GM13977 (cell line): ENCODE data around the gene LAMB4.

Experiments
- DNase-seq: peaks from one replicate; pipeline ENCODE4 v3.0.0; 2012; ENCODE audit warnings: low spot score
- CTCF ChIP-seq: IDR thresholded peaks from 2 replicates; pipeline ENCODE4 v1.5.1; 2012; ENCODE audit warnings: mild to moderate bottlenecking, control low read depth; ENCODE audit not compliant: insufficient read depth; ENCODE audit errors: extremely low read depth, missing control alignments
- in situ Hi-C: fragments of 300-500 bp; cut with MboI; formaldehyde crosslinking; loops from one replicate; pipeline ENCODE4 v1.12.0; 2022; ENCODE audit warnings: low sequenced_read_pairs, low pct_unique_long_range_greater_than_20kb, mixed read lengths, inconsistent platforms; ENCODE audit not compliant: unreplicated experiment

Gene LAMB4

GRCh38 chr7:108096996-108097395 lies 33.2 kb downstream of the LAMB4 start:
- DNase-seq: no peak
- TF ChIP-seq CTCF: no peak
- in situ Hi-C loops: no loop called here

GRCh38 chr7:108094933-108095710 lies 35.0 kb downstream of the LAMB4 start:
- in situ Hi-C loops: no loop called here
- DNase-seq: no peak
- no peak for TF ChIP-seq CTCF

- no peak for DNase-seq
- in situ Hi-C loops: no loop called here
- no peak for TF ChIP-seq CTCF
Observed at GRCh38 chr7:108094346-108094745, 35.8 kb downstream of the LAMB4 start.

DNA sequence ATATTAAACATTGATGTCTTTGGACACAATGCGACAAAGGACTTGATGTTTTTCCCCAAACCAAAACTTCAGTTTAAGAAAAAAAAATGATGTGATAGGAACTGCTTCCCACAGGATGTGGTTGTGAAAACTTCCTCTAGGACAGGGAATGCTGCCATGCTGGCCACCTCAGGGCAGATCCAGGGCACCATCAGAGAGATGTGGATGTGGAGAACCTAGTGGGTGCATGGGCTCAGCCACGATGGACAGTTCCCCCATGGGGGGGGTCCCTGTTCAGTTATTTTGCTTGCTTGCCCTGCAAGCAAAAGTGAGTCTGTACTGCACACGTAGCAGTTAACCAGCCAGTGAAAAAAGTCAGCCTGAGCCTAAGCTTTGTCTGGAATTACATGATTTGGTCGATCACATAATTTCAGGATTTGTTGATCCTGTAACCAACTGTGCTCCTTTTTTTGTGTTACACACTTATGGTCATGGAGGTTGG lies 36.3 kb downstream of the LAMB4 start:
- in situ Hi-C loops: no loop called here
- DNase-seq: no peak
- no peak for TF ChIP-seq CTCF

GRCh38 chr7:108093341-108093740 lies 36.8 kb downstream of the LAMB4 start:
- no peak for TF ChIP-seq CTCF
- in situ Hi-C loops: no loop called here
- no peak for DNase-seq

DNA sequence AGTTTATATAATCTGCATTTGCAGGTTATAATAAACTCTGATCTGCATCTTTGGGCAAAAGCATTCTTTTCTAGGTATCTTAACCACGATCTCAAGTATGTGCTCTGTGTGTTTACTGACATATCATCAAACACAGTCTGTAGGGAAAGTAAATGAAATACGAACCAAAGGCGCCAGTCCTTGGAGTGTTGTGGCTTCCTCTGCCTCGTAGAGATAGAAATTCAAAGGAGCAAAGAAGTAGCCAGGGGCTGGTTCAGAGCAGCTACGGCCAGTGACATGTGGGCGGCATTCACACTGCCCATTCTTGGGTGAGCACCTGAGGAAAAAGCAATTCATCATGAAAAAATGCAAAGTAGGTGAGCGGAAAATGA lies 38.7 kb downstream of the LAMB4 start:
- no peak for DNase-seq
- no peak for TF ChIP-seq CTCF
- in situ Hi-C loops: no loop called here
